HG03460 (cell line): Measurements from ENCODE around the gene SPG11.

ENCODE experiments used
- ATAC-seq: cut with Tn5 transposase; IDR thresholded peaks from one replicate; pipeline ENCODE4 v1.9.1; 2021; ENCODE audit not compliant: unreplicated experiment

SPG11 gene

GRCh38 chr15:44620081-44620480, 43.4 kb downstream of the SPG11 start:
- no peak for ATAC-seq

- no peak for ATAC-seq
Observed at GRCh38 chr15:44616974-44617373, 46.5 kb downstream of the SPG11 start.

GRCh38 chr15:44606740-44607139, 56.7 kb downstream of the SPG11 start:
- ATAC-seq, result no peak

DNA sequence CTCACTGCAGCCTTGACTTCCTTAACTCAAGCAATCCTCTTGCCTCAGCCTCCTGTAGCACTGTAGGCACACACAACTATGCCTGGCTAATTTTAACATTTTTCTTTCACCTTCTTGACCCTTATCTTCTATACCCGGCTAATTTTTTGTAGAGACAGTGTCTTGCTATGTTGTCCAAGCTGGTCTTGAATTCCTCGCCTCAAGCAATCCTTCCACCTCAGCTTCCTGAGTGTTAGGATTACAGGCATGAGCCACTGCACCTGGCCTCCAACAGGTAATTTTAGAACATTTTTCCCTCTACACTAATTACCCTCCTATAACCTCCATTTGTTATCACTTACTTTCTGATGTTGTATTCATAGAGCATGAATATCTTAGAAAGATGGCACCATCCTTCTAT, 60.3 kb downstream of the SPG11 start:
- ATAC-seq, result no peak

- no peak for ATAC-seq
Observed at GRCh38 chr15:44598892-44599291, 64.6 kb downstream of the SPG11 start.

- no peak for ATAC-seq
Observed at GRCh38 chr15:44598066-44598465, 65.4 kb downstream of the SPG11 start.

GRCh38 chr15:44596511-44597010, 66.9 kb downstream of the SPG11 start:
- no peak for ATAC-seq

DNA sequence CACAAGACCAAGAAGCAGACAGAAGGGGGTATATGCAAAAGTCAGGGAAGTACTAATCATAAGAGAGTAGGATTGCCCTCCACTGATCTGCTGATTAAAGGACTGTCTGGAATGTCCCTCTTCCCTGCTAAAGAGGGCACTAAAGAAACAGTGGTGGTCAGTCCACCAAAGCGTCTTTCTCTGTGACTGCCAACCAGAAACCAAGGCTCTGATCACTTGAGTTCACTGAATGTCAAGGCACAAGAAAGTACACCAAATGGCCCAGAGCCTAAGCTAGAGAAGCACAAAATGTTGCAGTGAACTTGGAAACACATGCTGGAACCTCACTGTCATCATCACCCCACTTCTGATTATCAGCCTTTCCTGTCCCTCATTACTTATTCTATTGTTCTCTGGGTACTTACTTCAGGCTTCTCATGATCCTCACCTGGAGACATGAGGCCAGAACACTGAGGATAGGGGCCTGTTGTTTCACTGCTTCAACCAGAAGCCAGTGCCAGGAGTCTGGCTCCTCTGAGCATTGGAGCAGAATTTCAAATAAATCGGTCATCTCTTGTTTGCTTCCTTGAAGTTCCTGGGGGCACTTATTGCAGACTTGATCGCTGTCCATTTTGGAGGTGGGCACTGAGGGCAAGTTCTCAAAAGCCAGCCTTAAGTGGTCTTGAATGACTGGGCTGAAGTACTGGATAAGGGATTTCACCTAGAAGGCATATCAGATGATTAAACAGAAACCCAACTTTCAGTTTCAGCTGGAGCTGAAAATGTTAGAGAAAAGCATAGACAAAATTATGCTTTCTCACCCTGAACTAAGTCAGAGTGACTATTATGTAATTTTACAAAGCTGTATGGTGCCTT, 67.6 kb downstream of the SPG11 start:
- ATAC-seq, result no peak

- no peak for ATAC-seq
Observed at GRCh38 chr15:44595246-44595645, 68.2 kb downstream of the SPG11 start.

- ATAC-seq, result no peak
Observed at GRCh38 chr15:44593042-44593736, 70.3 kb downstream of the SPG11 start.

GRCh38 chr15:44591326-44591725, 72.1 kb downstream of the SPG11 start:
- no peak for ATAC-seq

DNA sequence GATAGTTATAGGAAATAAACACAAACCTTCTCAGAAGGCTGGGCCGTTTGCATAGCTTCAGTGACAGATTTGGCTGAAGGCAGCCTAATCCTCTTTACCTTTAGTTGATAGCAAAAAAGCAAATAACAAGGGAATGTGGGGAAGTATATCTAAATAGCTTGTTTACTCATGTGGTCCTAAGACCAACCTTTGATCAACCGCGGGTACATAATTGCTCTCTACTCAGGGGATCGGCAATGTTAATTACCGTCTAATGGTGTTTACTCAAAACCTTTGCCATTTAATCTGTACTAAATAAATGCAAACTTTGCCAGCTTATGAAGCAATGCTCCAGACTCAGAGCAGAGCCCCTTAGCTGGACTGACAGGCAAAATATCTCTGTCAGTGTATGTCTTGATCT, 74.9 kb downstream of the SPG11 start:
- ATAC-seq, result no peak

GRCh38 chr15:44585633-44586032, 77.8 kb downstream of the SPG11 start:
- ATAC-seq, result no peak

GRCh38 chr15:44584162-44584749, 79.2 kb downstream of the SPG11 start:
- no peak for ATAC-seq

GRCh38 chr15:44580105-44580504, 83.4 kb downstream of the SPG11 start:
- no peak for ATAC-seq

DNA sequence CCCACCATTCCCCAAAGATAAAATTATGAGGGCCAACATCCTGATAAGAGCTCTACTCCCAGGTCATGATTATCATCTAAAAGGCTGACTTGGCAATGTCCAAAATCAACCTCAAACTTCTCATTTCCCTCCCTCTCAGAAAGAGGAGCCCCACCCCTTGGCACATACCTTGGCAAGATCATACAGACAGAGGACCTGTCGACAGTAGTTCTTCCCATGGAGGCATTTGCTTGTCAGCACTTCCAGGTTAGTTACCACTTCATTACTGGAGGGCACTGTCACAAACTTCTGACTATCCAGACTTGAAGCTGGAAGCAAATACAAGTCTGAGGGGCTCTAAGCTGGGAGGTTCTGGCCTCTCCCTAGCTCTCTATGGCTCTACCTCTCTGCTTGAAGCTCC, 88.7 kb downstream of the SPG11 start:
- ATAC-seq, result no peak

GRCh38 chr15:44573386-44573785, 90.1 kb downstream of the SPG11 start:
- ATAC-seq, result no peak

- ATAC-seq, result no peak
Observed at GRCh38 chr15:44570361-44570760, 93.1 kb downstream of the SPG11 start.

DNA sequence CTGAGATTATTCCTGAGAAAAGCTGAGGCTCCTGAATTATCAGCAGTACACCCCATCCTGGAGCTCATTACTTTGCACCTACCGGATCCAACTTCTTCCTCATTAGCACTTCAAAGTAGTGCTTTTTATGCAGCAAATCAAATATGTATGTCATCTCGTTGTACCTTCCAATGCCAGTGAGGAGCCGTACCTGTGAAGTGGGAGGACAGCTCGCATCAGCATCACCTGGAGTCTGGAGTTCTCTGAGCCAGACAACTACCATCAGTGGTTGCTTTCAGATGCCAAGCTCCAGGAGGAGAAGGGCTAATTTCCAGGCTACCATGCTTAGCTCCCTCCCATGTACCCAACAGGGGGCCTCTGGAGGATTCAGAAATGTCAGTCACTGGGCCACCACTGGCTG, 94.1 kb downstream of the SPG11 start:
- ATAC-seq, result no peak

GRCh38 chr15:44568338-44568737, 95.1 kb downstream of the SPG11 start:
- ATAC-seq, result no peak

- no peak for ATAC-seq
Observed at GRCh38 chr15:44566155-44566540, 97.3 kb downstream of the SPG11 start.
